Stimulated activated CD4-positive, alpha-beta T cell treated with anti-CD3 and anti-CD28 coated beads, TNF-alpha, amount 100 ng/mL, for 4 hours (primary cell): ENCODE results near the gene GNG8.
A peak's percentile ranks its signal among the peaks of the same experiment; 100 is the strongest.

Source experiments
- DNase-seq, 3 experiments: peaks; one replicate each; pipeline ENCODE4 v3.0.0-alpha.2; 2020; ENCODE audit warnings: low read depth in 3 of 3

GNG8 gene

DNA sequence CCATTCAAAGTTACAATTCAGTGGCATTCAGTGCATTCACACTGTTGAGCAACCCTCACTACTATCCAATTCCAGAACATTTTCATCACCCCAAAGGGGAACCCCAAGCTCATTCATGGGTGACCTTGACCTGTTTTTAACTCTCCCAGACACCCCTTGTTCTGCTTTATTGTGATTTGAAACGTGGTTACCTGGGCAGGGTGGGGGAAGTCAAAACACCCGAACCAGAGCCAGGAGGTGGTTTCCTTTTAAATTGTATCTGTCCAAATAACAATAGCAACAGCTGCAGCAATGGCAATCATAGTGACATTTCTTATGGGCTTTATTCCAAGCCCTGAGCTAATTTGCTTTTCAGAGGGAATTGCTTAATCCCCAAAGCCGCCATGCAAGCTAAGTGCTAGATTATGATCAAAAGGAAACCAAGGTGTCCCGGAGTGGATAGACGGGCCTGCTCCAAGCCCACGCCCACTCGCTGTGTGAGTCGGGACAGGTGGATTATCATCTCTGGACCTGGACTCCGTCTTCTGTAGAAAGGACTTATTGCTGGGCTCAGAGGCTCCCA is 17.3 kb downstream of the GNG8 start:
- no peak for DNase-seq

DNA sequence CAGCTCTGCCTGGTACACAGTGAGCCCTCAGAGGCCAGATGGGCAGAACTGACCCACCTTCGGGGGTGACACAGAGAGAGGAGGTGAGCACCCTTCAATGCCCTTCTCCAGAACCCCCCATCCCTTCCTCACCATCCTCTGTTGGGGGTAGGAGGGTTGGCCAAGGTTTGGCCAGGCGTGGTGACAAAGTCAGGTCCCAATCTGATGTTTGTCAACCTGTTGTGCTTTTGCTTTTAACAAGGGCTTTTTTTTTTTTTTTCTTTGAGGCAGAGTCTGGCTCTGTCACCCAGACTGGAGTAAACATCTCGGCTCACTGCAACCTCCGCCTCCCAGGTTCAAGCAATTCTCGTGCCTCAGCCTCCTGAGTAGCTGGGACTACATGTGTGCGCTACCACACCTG is 18.4 kb downstream of the GNG8 start:
- DNase-seq = no peak

DNA sequence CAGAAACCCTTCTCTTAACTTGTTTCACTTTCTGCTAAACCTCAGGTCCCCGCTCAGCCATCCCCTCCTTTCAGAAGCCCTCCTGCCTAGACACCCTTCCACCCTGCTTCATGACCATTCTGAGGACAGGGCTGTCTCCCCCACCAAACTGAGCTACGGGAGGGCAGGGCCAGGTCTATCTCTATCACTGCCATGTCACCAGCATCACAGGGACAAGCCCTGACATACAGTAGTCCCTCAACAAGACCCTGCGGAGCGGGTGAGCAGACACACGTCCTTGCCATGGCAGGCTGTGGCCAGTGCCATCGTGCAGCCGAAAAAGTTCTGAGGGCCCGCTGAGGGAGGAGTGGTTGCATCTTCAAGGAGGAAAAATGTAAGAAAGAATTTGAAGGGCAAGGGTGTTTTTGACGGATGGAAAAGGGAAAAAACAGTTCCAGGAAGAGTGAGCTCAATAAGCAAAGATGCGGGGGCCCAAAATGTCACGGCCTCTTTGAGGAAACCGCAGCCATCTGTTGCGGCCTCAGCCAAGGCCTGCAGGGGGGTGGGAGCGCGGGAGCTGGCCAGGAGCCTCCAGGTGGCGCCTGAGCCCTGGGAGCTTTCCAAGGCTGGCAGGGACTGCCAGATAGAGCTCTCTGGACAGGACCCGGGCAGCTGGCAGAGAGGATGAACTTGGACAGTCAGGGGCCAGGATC is 19.2 kb downstream of the GNG8 start:
- DNase-seq = no peak

DNA sequence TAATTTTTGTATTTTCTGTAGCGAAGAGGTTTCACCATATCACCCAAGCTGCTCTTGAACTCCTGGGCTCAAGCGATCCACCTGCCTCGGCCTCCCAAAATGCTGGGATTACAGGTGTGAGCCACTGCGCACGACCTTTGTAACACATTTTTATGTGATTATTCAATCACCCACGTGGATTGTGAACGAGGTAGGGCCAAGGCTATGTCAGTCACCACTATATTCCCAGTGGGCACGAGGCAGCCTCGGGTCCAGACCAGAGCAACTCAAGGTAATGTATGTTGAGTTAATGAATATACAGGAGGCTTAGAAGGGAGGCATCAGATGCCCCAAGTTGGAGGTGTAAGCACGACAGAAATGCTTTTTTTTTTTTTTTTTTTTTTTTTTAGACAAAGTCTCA is 20.0 kb downstream of the GNG8 start:
- no peak for DNase-seq

DNA sequence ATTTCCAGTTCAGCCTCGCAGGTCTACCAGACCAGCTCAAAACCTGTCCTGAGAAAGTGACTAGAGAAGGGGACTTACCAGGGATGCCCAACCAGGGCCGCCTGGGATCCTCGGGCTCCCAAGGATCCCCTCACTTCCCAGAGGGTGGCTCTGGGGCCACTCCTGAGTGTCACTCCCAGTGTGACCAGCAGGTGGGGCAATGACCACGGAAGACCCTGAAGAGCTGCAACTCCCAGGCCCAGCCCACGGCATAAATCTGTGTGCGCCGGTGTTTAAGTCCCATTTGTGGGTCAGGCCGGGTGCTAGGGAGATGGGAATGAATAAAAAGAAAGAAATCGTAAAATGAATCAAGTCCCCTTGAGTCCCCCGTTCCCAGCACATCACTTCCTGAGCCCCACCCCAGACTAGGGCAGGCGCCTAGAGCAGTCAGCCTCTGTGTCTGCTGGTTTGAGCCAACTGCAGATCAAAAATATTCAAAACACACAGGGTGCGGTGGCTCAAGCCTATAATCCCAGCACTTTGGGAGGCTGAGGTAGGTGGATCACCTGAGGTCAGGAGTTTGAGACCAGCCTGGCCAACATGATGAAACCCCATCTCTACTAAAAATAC is 21.8 kb downstream of the GNG8 start:
- peak; percentile 67 to 74 (median 72) for DNase-seq

DNA sequence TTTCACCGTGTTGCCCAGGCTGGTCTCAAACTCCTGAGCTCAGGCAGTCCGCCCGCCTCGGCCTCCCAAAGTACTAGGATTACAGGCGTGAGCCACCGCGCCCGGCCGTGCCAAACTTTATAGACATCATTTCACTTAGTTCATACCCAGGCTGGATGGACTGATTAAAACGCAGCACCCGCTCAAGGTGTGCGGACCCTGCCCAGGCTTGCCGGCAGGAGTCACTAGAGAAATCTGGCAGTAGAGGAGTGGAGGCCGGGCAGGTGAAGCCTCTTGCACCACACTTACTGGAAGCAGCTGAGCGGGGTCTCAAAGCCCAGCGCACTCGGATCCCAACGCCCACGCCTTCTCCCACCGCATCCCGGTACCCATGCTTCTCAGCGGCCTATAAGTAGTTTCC is 22.5 kb downstream of the GNG8 start:
- no peak for DNase-seq

DNA sequence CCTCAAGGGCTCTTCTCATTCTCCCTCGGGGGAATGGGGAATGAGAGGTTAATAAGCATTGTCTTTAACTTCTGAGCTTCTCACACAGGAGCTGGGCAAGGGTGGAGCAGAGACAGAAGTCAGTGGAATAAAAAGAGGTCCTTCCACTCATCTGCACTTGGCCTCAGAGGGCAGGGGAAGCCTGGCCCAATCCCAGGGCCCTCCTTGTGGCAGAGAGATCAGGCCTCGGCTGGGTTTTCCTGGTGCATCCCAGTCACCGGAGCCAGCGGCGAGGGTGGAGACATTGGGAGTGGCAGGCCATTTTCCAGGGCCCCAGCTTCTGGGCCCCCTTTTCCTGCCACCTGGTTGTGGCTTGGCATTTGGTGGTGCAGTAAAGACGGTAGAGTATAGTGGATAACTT is 24.2 kb downstream of the GNG8 start:
- no peak for DNase-seq

DNA sequence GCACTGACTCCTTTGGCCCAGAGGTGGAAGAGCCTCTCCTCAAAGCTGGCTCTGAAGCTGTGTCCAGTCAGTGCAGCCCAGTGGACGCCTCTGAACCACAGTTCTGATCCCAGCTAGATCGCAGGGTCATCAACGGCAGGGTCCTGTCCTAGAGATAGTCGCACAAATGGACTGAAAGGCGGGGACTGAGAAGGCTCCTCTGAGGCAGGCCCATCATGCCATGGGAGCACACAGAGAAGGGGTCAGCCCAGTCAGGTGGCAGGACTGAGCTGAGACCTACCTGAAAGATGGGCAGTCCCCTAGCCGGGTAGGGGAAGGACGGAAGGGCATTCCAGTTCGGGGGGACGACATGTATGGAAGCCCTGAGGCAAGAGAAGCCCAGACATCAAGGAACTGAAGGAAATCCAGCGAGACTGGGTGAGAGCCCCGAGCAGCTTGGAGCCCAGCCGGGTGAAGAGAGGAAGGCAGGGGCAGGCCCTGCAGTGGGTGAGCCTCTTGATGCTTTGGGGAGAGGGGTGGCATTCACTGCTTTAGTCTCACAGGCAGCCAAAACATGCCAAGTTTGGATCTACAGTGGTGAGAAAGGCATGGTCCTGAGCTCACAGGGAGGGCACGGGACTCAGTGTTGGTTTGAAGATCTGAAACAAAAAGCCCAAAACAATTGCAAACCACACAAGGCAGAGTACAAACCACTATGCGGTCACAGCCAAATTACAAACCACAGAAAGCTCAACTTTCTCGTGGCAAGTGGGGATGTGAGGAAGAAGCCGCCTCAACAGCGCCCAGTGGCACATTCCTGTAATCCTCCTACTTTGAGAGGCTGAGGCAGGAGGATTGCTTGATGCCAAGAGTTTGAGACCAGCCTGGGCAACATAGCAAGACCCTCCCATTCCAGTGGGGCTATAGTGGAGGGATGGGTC is 24.9 kb downstream of the GNG8 start:
- DNase-seq = no peak

DNA sequence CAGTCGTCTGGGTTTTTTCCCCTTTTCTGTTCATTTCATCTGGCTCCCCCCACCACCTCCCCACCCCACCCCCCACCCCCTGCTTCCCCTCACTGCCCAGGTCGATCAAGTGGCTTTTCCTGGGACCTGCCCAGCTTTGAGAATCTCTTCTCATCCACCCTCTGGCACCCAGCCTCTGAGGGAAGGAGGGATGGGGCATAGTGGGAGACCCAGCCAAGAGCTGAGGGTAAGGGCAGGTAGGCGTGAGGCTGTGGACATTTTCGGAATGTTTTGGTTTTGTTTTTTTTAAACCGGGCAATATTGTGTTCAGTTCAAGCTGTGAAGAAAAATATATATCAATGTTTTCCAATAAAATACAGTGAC is 25.6 kb downstream of the GNG8 start:
- no peak for DNase-seq

DNA sequence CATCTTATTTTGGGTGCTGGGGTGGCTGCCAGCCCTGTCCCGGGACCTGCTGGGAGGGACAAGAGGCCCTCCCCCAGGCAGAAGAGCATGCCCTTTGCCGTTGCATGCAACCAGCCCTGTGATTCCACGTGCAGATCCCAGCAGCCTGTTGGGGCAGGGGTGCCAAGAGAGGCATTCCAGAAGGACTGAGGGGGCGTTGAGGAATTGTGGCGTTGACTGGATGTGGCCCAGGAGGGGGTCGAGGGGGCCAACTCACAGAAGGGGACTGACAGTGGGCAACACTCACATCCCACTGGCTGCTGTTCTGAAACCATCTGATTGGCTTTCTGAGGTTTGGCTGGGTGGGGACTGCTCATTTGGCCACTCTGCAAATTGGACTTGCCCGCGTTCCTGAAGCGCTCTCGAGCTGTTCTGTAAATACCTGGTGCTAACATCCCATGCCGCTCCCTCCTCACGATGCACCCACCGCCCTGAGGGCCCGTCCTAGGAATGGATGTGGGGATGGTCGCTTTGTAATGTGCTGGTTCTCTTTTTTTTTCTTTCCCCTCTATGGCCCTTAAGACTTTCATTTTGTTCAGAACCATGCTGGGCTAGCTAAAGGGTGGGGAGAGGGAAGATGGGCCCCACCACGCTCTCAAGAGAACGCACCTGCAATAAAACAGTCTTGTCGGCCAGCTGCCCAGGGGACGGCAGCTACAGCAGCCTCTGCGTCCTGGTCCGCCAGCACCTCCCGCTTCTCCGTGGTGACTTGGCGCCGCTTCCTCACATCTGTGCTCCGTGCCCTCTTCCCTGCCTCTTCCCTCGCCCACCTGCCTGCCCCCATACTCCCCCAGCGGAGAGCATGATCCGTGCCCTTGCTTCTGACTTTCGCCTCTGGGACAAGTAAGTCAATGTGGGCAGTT is 26.2 kb downstream of the GNG8 start:
- no peak for DNase-seq

DNA sequence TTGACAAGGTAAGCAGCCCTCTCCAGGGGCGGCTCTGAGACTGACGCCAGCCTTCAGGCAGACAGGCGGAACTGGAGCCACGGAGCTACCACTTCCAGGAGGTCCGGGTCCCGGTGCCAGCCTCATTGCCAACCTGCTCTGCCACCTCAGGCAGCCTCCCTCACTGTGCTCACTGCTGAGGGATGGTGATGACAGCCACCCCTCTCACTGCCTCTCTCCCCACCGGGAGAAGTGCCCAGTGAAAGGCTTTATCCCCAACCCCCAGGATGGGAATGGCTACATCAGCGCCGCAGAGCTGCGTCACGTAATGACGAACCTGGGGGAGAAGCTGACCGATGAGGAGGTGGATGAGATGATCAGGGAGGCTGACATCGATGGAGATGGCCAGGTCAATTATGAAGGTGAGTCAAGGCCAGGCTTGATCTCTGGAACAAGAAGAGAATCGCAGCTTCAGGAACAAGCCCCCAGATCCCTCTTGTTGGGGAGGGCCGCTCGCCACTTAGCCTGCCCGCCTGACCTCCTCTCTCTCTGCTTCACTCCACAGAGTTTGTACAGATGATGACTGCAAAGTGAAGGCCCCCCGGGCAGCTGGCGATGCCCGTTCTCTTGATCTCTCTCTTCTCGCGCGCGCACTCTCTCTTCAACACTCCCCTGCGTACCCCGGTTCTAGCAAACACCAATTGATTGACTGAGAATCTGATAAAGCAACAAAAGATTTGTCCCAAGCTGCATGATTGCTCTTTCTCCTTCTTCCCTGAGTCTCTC is 27.2 kb downstream of the GNG8 start:
- no peak for DNase-seq

DNA sequence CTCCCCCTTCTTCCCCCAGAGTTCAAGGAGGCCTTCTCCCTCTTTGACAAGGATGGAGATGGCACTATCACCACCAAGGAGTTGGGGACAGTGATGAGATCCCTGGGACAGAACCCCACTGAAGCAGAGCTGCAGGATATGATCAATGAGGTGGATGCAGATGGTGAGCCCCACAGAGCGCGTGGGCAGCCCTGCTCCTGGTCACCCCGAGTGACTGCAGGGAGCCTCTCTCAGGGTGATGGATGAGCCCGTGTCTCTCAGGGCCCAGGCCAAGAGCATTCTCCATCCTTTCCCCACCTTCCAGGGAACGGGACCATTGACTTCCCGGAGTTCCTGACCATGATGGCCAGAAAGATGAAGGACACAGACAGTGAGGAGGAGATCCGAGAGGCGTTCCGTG is 27.8 kb downstream of the GNG8 start:
- DNase-seq = no peak

DNA sequence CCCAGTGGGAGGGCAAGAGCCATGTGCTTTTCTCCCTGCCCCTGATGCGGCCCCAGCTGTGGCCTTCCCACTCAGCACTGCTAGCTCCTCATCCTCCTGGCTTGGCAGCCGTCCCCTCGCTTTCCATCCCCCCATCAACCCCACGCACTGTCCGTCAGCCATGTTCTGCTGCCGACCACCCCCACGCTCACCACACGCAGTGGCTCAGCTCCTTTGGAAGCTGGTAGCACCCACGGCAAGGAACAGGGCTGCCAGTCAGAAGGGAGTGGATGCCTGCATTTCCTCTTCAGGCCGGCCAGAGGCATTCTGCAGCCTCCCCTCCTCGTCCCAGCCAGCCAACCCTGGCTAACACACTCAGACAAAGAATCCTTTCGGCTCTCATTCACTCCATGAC is 28.6 kb downstream of the GNG8 start:
- DNase-seq = no peak

DNA sequence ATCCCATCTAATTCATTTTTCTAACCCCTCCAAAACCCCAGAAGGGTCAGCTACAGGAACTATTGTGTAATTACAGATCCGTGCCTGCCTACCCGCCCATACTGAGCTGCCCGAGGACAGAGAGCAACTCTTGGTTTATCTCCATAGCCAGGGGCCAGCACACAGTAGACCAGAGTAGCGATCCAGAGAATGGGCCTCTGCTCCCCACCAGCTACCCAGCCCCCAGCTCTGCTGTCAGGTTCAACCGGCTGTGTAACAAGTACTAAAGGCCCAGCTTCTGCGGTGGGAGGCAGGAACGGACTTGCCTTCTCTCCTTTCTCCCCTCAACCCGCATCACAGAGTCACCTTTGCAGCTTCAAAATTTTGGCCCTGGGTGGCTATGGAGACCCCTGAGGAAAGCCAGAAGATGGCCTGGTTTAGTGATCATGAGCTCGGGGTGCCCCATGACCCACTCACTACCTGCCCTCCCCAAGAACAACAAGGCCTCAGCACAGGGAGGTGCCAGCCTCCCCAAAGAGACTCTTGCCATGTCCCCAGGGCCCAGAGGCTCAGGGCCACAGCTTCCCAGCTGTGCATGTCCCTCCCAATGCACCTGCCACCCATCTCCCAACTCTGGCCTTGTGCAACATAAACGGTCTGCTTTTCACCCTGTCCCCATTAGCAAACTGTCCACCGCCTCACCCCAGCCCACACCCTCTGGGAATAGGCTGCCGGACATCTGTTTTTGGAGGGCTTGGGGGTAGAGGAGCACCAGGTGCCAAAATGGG is 29.1 kb downstream of the GNG8 start:
- no peak for DNase-seq

DNA sequence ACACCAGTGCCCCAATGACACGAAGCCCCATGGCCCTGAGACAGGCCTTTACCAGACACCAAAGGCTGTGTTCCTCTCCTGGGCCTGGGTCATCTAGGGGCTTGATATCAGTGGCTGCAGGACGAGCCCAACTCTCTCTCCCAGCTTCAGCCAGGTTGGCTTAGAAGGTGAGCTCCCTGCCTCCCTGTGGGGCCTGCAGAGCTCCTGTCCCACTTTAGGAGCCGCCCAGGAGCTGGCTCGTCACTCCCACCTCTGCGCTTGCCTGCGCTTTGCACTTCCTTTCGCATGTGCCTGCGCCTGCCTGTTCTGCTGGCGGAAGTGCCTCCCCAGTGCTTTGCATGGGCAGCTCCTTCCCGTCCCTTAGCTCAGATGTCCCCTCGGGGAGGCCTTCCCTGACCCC is 30.0 kb downstream of the GNG8 start:
- DNase-seq = no peak

DNA sequence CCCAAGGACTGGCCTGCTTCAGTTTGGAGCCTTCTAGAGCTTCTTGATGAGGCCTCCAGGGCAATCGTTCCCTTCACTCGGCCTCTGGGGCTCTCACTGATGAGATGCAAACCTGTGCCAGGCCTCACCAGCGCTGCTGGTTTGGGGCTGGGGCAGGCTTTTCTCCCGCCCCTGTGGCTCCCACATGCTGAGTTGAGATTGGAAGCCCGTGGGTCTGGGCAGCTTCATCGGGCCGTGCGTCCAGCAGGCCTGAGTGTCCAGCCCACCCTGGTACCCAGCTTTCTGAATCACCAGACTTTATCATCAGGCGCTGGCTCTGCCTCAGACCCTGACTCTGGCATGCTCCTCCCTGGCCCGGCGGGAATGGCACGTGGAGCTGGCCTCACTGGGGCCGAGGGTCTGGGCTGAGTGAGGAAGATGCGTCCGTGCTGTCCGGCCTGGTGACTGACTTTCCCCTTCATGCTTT is 30.6 kb downstream of the GNG8 start:
- no peak for DNase-seq

DNA sequence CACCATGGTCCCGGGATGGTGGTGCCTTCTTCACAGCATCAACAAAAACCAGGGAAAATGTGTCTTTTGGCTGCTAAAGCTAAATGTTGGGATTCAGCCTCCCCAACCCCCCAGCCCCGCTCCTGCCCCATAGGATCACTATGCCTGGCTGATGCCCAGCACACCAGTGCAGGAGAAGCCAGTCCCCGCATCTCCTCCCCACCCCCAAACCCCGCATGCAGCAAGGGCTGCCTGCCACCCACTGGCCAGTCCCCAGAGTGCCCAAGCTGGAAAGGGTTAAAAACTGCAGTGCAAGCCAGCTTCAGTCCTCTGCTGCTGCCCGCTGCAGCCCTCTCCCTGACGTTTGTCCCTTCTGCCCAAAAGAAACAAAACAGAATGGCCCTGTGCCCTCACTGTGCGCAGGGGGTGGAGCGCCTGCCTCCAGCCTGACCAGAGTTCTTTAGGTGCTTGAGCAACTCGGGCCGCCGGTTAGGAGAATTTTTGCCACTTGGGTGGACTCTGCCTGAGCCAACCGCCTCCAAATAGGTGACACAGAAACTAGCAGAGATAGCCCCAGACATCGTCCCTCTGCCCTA is 31.1 kb downstream of the GNG8 start:
- no peak for DNase-seq

DNA sequence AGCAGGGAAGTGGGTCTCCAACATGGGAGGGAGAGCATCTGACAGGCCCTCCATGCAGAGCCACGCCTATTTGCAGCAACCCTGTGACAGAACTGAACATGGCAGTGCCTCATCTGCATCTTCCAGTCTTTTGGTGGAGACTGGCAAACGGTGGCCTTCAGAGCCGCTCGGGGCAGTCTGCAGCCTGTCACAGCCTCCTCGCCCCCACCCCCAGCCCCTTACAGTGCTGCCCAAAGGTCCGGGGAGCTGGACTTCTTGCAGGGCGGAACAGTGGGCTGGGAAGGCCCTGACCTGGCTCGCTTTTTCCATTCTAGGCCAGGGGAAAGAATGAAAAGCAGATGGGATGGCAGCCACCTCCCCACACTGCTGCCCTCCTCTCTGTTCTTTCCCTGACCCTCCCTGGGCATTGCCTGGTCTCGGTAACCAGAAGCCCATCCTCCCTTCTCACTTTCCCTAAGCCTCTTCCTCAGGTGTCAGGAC is 32.2 kb downstream of the GNG8 start:
- DNase-seq = no peak

DNA sequence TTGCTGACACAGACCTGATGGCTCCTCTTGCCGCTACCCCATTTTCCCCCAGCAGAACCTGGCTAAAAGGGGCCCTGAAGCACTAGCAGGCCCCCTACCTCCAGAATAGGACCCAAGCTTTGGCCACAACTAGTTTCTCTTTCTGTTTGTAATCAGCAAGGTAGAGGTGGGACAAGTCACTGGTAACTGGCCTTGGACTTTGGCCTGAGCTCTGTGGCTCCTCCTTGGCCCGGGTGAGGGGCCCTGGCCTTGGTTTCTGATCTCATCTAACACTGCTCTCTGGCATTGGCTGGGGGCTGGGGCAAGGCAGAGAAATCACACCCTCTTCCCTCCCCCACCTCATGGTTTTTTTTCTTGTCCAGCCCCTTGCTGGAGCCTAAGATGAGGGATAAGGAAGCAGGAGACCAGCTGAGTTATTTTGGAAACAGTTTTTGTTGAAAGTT is 32.8 kb downstream of the GNG8 start:
- no peak for DNase-seq
